GM12878 (cell line): Measurements from ENCODE around the gene PTPRD.

Experiments used
- GABPA ChIP-seq: IDR thresholded peaks from 2 replicates; pipeline ENCODE4 v1.6.1; 2014; ENCODE audit warnings: antibody characterized with exemption, low read depth, mild to moderate bottlenecking, inconsistent platforms
- MAX ChIP-seq: IDR thresholded peaks from 2 replicates; pipeline ENCODE4 v1.6.1; 2012; ENCODE audit warnings: low read depth, low read length, improper control_type of control experiment
- MYC ChIP-seq: IDR thresholded peaks from 2 replicates; pipeline ENCODE4 v1.6.1; 2011; ENCODE audit warnings: mild to moderate bottlenecking, low read length, moderate library complexity, inconsistent platforms; ENCODE audit not compliant: insufficient read depth, insufficient replicate concordance, insufficient read length, severe bottlenecking
- ZNF384 ChIP-seq: IDR thresholded peaks from 2 replicates; pipeline ENCODE4 v1.6.1; 2012; ENCODE audit warnings: low read depth, mild to moderate bottlenecking, low read length, improper control_type of control experiment, borderline replicate concordance
- TF ChIP-seq, protein P1 (sequence below), 3 experiments: IDR thresholded peaks in 2 of 3; conservative IDR thresholded peaks in 1 of 3; 2 replicates each; pipeline ENCODE4 v1.5.1; 2011; ENCODE audit warnings: low read depth in 3 of 3, low read length in 3 of 3, mild to moderate bottlenecking in 3 of 3, control low read depth in 2 of 3, moderate library complexity in 2 of 3, inconsistent platforms in 1 of 3, mixed read lengths in 1 of 3; ENCODE audit not compliant: control insufficient read depth in 2 of 3, insufficient read depth in 1 of 3; ENCODE audit errors: extremely low read depth in 1 of 3

GRCh38 chr9:8534828-8535227 lies 2078.0 kb downstream of the PTPRD start:
- TF ChIP-seq MAX (no peak), ZNF384 (no peak), MYC (no peak), GABPA (no peak)
- TF ChIP-seq, protein P1, sequence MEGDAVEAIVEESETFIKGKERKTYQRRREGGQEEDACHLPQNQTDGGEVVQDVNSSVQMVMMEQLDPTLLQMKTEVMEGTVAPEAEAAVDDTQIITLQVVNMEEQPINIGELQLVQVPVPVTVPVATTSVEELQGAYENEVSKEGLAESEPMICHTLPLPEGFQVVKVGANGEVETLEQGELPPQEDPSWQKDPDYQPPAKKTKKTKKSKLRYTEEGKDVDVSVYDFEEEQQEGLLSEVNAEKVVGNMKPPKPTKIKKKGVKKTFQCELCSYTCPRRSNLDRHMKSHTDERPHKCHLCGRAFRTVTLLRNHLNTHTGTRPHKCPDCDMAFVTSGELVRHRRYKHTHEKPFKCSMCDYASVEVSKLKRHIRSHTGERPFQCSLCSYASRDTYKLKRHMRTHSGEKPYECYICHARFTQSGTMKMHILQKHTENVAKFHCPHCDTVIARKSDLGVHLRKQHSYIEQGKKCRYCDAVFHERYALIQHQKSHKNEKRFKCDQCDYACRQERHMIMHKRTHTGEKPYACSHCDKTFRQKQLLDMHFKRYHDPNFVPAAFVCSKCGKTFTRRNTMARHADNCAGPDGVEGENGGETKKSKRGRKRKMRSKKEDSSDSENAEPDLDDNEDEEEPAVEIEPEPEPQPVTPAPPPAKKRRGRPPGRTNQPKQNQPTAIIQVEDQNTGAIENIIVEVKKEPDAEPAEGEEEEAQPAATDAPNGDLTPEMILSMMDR (IDR thresholded peaks at IDR 0.05 in 2 of 3, conservative IDR thresholded peaks at IDR 0.05 in 1 of 3; ENCODE audit: control insufficient read depth in 2 of 3, extremely low read depth in 1 of 3, insufficient read depth in 1 of 3, low read depth in 3 of 3, low read length in 3 of 3) = no peak
